IPS-NIHi7 (cell line): ENCODE data around the gene STATH.
"Not testable (repeated sequence)": the region's sequence is repeated elsewhere in the genome, so short reads cannot be mapped to it uniquely, and the experiment has no call there.

Experiments used
- DNase-seq: peaks from one replicate; pipeline ENCODE4 v3.0.0; 2012; ENCODE audit warnings: mixed read lengths; ENCODE audit errors: extremely low spot score

Gene STATH

GRCh38 chr4:69995526-69996016 is at the start of gene STATH:
TSS of gene STATH (plus strand) at chr4:69995966. CDS start at chr4:69998438, 2,472 bp downstream.
- no peak for DNase-seq

GRCh38 chr4:69951602-69952001 is 44.2 kb upstream of the STATH start:
- DNase-seq = no peak

GRCh38 chr4:69957209-69957608 is 38.6 kb upstream of the STATH start:
- DNase-seq = no peak

- no peak for DNase-seq
These were observed 30.1 kb upstream of the STATH start, which contains the start of gene CSN2 for GRCh38 chr4:69965628-69966027. TSS of gene CSN2 (minus strand) at chr4:69965728. CDS start at chr4:69960995, 4,733 bp downstream.

GRCh38 chr4:69970071-69970470 is 25.7 kb upstream of the STATH start:
- DNase-seq = no peak

- no peak for DNase-seq
These were observed 21.1 kb upstream of the STATH start for GRCh38 chr4:69974631-69975030.

- no peak for DNase-seq
These were observed 18.2 kb upstream of the STATH start for GRCh38 chr4:69977582-69977981.

GRCh38 chr4:69984030-69984443 is 11.7 kb upstream of the STATH start:
- peak; percentile 14 for DNase-seq

GRCh38 chr4:69986663-69987062 is 9.1 kb upstream of the STATH start:
- no peak for DNase-seq

GRCh38 chr4:69991016-69991415 is 4.8 kb upstream of the STATH start:
- DNase-seq = no peak

GRCh38 chr4:69994782-69995181 is 984 bp upstream of the STATH start:
- DNase-seq = no peak

GRCh38 chr4:69999420-69999819 is 3.7 kb downstream of the STATH start:
- DNase-seq = no peak

- no peak for DNase-seq
These were observed 4.9 kb downstream of the STATH start for GRCh38 chr4:70000711-70001110.

- DNase-seq = no peak
These were observed 6.7 kb downstream of the STATH start for GRCh38 chr4:70002507-70002906.

GRCh38 chr4:70008771-70009170 is 13.0 kb downstream of the STATH start:
- DNase-seq = peak; percentile 9

- DNase-seq = not testable (repeated sequence)
These were observed 23.2 kb downstream of the STATH start for GRCh38 chr4:70019006-70019405.

GRCh38 chr4:70023218-70023617 is 27.5 kb downstream of the STATH start:
- no peak for DNase-seq

- no peak for DNase-seq
These were observed 31.2 kb downstream of the STATH start for GRCh38 chr4:70027011-70027410.

GRCh38 chr4:70028159-70028558 is 32.4 kb downstream of the STATH start, which contains the start of gene HTN3:
TSS of gene HTN3 (plus strand) at chr4:70028459. CDS start at chr4:70030741, 2,282 bp downstream.
- not testable (repeated sequence) for DNase-seq

- not testable (repeated sequence) for DNase-seq
These were observed 41.8 kb downstream of the STATH start for GRCh38 chr4:70037559-70037958.

GRCh38 chr4:70039928-70040327 is 44.2 kb downstream of the STATH start:
- not testable (repeated sequence) for DNase-seq

- no peak for DNase-seq
These were observed 46.0 kb downstream of the STATH start for GRCh38 chr4:70041652-70042286.

GRCh38 chr4:70050138-70050537 is 54.4 kb downstream of the STATH start, which contains the start of gene HTN1:
TSS of gene HTN1 (plus strand) at chr4:70050438. CDS start at chr4:70053077, 2,639 bp downstream.
- not testable (repeated sequence) for DNase-seq
